Muscle layer of duodenum (tissue), 2 donors: Measurements from ENCODE around the gene CDC73.
"Not testable (repeated sequence)": the region's sequence is repeated elsewhere in the genome, so short reads cannot be mapped to it uniquely, and the experiment has no call there.

Experiments used
- H3K27ac ChIP-seq: one replicate; pipeline ENCODE4 v1.7.0; 2013; ENCODE audit warnings: mild to moderate bottlenecking, low read length
- H3K27me3 ChIP-seq: one replicate; pipeline ENCODE4 v1.7.0; 2013; ENCODE audit warnings: low read depth, mild to moderate bottlenecking, control low read depth, low read length
- H3K36me3 ChIP-seq, 2 donors: one replicate each; pipeline ENCODE4 v1.7.0; 2013; ENCODE audit warnings: low read length in 2 of 2, control low read depth in 1 of 2, mild to moderate bottlenecking in 1 of 2; ENCODE audit not compliant: insufficient read depth in 2 of 2, control insufficient read depth in 1 of 2
- H3K4me1 ChIP-seq, 2 donors: one replicate each; pipeline ENCODE4 v1.7.0; 2013; ENCODE audit warnings: low read length in 2 of 2, mild to moderate bottlenecking in 2 of 2, control low read depth in 1 of 2, moderate library complexity in 1 of 2; ENCODE audit not compliant: insufficient read depth in 2 of 2, control insufficient read depth in 1 of 2
- H3K4me3 ChIP-seq, 2 donors: one replicate each; pipeline ENCODE4 v1.7.0; 2013; ENCODE audit warnings: low read length in 2 of 2, low read depth in 1 of 2, mild to moderate bottlenecking in 1 of 2
- H3K9me3 ChIP-seq, 2 donors: one replicate each; pipeline ENCODE4 v1.7.0; 2013; ENCODE audit warnings: low read length in 2 of 2, control low read depth in 1 of 2, mild to moderate bottlenecking in 1 of 2; ENCODE audit not compliant: control insufficient read depth in 1 of 2
- donor health status: healthy.

CDC73 gene

DNA sequence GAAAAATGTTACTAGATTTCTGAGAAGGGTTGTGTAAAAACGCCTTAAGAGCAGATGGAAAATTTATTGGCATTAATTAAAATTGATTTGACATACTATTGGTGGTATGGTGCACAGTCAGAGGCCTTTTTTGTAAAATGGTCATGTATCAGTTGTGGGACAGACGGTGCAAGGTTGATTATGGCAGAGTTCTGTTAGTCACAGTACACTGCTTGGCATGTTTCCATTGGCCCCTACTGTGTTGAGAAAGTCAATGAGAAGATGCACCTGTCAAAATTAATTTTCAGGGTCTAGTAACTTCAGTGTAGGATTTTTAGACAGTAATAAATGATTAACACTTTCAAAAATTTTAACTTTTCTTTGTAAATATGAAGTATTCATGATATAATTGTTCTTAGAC lies 60.2 kb downstream of the CDC73 start:
- peaks cover 4 to 56% of the 10 kb centered on the region in 2 donors for H3K4me1 ChIP-seq
- H3K36me3 ChIP-seq = no peaks in the 10 kb centered on the region
- H3K9me3 ChIP-seq = no peaks in the 10 kb centered on the region
- no peak overlapping the region for H3K4me3 ChIP-seq
- H3K27ac ChIP-seq = no peak overlapping the region
- no peaks in the 10 kb centered on the region for H3K27me3 ChIP-seq

DNA sequence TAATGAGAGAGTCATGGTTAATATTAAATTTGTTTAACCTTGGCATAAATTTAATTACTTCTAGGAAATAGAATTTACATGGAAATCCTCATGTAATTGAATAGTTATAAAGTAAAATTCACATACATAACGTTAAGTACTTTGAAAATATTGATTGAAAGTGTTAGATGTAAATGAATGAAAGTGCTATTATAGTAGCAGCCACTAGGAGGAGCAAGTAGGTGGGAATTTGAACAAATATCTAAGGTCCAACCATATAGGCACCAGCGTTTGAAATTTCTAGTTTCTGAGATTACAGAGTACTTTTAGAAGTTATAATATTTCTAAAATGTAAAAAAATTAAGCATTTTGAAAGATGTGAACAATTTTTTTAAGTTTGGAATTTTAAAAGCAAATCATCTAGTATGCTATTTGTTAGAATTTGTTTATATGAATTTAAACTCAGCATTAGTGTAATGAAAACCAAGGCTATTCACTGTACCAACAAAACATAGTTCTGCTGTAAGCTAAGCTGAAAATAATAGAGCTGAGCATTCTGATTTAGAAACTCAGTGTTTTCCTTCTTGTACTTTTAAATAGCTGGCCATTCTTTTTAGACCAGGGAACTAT lies 61.3 kb downstream of the CDC73 start:
- H3K27ac ChIP-seq = no peak overlapping the region
- no peaks in the 10 kb centered on the region for H3K36me3 ChIP-seq
- H3K4me1 ChIP-seq = peaks cover 9 to 64% of the 10 kb centered on the region in 2 donors
- H3K4me3 ChIP-seq = peak overlapping the region in 1 of 2 donors; percentile 35
- H3K9me3 ChIP-seq = no peaks in the 10 kb centered on the region
- no peaks in the 10 kb centered on the region for H3K27me3 ChIP-seq

DNA sequence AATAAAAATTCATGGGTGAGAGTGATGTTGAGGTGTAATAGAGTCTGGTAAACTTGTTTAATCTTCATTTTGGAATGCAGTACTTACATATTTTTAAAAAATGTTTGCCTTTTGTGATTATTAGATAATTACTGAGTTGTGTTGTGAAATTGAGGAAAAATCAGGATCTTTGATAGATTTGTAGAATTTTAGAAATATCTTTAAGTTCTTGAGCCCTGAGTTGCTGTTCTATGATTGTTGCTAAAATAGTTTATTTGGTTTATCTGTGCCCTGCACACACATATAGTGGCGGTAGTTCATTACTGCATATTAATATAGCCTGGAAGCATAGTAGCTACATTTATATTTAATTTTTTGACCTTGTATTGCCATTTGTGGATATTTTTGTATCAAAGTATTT lies 62.9 kb downstream of the CDC73 start:
- Histone ChIP-seq H3K4me3 (peak overlapping the region in 1 of 2 donors; percentile 62), H3K36me3 (no peaks in the 10 kb centered on the region), H3K4me1 (peaks cover 5 to 71% of the 10 kb centered on the region in 2 donors), H3K27me3 (no peaks in the 10 kb centered on the region), H3K27ac (no peak overlapping the region), H3K9me3 (no peaks in the 10 kb centered on the region)

DNA sequence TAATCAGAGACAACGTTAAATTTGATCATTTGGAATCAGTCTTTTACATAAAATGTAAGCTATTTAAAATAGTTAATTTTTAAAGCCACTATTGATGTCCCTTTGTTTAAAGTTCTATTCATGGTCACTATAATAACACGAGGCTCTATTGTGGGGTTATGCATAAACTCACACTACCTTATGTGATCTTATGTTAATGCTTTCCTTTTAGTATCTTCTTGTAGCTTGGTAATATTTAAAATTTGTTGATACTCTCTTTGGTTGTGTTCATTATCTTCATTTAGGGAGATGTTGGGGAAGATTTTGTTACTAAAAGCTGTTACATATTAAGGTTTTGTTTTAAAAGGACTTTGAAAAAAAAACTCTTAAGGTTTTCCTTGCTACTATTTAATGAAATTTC lies 63.4 kb downstream of the CDC73 start:
- H3K4me1 ChIP-seq = peaks cover 5 to 71% of the 10 kb centered on the region in 2 donors
- H3K4me3 ChIP-seq = peak overlapping the region; percentile 62
- no peaks in the 10 kb centered on the region for H3K9me3 ChIP-seq
- no peaks in the 10 kb centered on the region for H3K36me3 ChIP-seq
- peak overlapping the region; percentile 29 for H3K27ac ChIP-seq
- H3K27me3 ChIP-seq = no peaks in the 10 kb centered on the region

DNA sequence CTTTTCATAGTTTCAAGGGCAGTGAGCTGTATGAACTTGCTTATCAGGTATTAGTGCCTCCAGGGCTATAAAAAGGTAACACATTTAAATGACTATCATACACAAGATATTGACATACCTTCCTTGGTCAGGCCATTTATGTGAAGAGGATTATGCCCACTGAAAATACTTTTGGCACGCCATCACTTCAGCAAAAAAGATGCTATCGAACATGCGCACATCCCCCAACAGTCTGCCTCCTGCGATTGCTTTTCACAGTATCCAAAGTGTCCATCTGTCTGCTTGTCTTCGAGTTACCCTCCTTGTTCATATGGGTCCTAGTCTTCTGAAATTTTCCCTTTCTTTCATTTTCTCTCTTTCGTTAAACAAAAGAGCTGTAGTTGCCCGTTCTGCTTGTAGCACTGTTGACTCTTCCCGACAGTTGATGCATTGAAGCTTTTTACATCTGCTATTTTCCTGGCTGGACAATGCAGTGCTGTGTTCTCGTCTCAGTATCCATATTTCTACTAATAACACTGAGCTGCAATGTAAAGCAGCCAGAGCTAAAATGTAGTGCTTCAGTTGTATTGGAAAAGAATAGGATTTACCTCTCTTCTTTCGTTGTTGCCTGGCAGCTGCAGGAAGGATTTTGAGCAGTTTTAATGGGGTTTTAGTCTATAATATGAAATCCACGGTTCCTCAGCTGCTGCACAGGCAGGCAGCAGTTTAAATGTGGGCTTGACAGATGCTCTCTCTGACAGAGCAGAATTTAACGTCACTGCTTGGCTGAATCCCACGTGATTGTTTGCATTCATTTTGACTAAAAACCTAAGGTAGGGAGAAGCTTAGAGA lies 64.3 kb downstream of the CDC73 start, which contains the start of gene B3GALT2:
TSS of gene B3GALT2 (minus strand) at position 713 of the 831 bp plus-strand sequence. CDS start 5,051 bp downstream, outside the sequence.
- peak within 1 kb of the TSS; percentile 62 for H3K4me3 ChIP-seq

DNA sequence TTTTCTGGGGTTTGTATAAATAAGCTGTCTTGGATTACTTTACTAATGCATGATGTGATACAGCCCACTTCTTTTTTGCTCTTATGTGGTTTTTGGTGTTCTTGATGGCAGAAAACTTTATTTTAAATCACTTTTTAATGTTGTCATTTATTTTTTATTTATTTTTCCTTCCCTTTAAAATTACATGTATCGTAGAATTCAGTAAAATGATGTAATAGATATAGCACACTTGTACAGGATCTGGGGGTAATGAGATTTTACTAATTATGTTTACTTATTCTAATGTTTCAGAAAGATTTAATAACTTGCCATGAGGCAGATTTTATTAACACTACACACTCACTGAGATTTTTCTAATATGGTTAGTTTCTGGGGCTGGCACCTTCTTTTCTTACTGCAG lies 65.3 kb downstream of the CDC73 start:
- no peaks in the 10 kb centered on the region for H3K9me3 ChIP-seq
- H3K4me1 ChIP-seq = peaks cover 5 to 52% of the 10 kb centered on the region in 2 donors
- H3K27ac ChIP-seq = peak overlapping the region; percentile 62
- H3K36me3 ChIP-seq = no peaks in the 10 kb centered on the region
- no peak overlapping the region for H3K4me3 ChIP-seq
- H3K27me3 ChIP-seq = no peaks in the 10 kb centered on the region

More for the DNA sequence above, 64.3 kb downstream of the CDC73 start, which contains the start of gene B3GALT2:
- Histone ChIP-seq H3K27ac (peak within 1 kb of the TSS; percentile 62), H3K36me3 (no peaks in the 10 kb centered on the region), H3K4me1 (peaks cover 5 to 62% of the 10 kb centered on the region in 2 donors), H3K9me3 (no peaks in the 10 kb centered on the region), H3K27me3 (no peaks in the 10 kb centered on the region)

DNA sequence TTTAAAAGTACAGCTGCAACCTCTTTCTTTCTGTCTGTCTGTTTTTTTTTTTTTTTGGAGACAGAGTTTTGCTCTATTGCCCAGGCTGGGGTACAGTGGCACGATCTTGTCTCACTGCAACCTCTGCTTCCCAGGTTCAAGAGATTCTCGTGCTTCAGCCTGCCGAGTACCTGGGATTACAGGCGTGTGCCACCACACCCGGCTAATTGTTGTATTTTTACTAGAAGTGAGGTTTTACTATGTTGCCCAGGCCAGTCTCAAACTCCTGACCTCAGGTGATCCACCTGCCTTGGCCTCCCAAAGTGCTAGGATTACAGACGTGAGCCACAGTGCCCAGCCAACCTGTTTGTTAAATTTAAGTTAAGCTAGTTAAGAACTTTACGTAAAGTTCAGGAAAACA lies 67.1 kb downstream of the CDC73 start:
- not testable (repeated sequence) for H3K9me3 ChIP-seq, H3K27ac ChIP-seq, H3K4me3 ChIP-seq, H3K36me3 ChIP-seq, H3K27me3 ChIP-seq
- H3K4me1 ChIP-seq = peaks cover 5 to 35% of the 10 kb centered on the region in 2 donors

DNA sequence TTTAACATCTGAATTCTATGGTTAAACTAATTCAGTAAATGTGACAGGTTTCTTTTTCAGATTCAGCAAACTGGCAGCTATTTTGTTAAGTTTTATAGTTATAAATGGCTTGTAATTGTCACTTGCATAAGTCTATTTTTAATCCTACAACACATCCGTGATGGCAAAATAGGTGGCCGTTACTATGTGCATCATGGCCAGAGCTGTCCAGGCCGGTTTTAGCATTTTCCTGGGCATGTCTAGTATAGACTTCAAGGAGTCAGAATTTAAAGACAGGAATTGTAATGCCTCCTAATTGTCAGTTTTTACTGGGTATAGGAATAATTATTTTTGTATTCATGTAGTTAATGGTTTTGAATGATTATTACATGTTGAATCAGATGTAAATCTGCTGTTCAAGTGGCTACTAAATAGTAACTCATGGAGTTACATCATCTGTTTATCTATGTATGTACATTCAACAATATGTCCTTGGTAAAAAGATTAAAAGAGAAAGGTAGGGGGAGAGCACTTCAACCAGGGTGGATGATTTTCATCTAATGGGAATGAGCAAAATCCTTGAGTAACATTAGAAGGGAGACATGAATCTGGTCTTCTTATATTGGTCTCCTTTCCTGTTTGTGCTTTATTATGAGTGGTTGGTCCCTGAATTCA lies 67.7 kb downstream of the CDC73 start:
- Histone ChIP-seq H3K27ac (no peak overlapping the region), H3K4me1 (peaks cover 5 to 34% of the 10 kb centered on the region in 2 donors), H3K4me3 (no peak overlapping the region), H3K36me3 (no peaks in the 10 kb centered on the region), H3K9me3 (peaks cover 0 to 7% of the 10 kb centered on the region in 2 donors), H3K27me3 (no peaks in the 10 kb centered on the region)

DNA sequence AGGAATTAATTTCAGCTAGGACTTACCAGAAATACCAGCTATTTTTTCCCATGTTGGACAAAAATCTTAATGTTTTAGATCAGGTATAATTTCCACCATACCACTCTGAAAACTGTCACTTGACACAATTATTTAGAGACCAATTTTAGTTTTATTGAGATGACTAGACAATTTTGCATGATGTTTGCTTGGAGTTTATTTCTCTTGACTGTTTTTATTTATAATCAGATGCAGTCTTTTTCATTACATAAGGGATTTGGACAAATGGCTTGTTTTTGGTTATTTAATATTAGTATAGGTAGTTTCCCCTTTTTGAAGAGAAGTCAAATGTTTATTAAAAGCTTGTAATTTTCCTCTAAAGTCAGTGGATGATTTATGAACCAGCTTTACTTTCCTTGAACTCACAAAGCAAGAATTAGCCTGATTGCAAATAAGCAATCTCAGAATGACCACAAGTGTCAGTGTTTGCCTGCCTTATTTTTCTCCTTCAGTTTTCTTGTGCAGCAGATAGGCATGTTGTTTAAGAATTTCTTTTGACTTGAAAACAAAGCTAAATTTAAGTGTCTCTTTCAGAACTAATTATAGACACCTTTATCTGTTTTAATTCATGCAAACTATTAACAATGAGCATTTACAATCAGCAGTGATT lies 68.4 kb downstream of the CDC73 start:
- no peak overlapping the region for H3K27ac ChIP-seq

DNA sequence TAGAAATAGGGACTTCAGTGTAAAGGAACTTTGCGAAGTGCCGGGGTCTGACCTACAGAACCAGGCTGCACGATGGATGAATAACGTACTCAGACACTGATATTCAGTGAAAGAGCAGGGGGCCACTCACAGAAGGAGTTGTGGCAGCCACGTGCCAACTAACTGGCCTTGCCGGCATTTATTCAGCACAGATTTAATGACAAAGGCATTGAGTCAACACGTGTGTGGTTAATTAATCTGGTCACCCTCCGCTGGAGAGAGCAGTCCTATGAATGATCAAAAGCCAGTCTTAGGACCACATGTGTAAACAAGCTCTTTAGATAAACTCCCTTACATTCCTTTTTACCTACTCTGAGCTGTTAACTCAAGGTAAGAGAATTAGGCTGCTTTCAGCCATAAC lies 70.8 kb downstream of the CDC73 start:
- peaks cover 5 to 12% of the 10 kb centered on the region in 2 donors for H3K4me1 ChIP-seq
- no peak overlapping the region for H3K27ac ChIP-seq
- H3K27me3 ChIP-seq = no peaks in the 10 kb centered on the region
- H3K36me3 ChIP-seq = no peaks in the 10 kb centered on the region
- peaks cover 0 to 7% of the 10 kb centered on the region in 2 donors for H3K9me3 ChIP-seq
- no peak overlapping the region for H3K4me3 ChIP-seq

More for the DNA sequence above, 68.4 kb downstream of the CDC73 start:
- H3K4me3 ChIP-seq = no peak overlapping the region
- no peaks in the 10 kb centered on the region for H3K36me3 ChIP-seq
- peaks cover 0 to 7% of the 10 kb centered on the region in 2 donors for H3K9me3 ChIP-seq
- peaks cover 5 to 32% of the 10 kb centered on the region in 2 donors for H3K4me1 ChIP-seq
- no peaks in the 10 kb centered on the region for H3K27me3 ChIP-seq

DNA sequence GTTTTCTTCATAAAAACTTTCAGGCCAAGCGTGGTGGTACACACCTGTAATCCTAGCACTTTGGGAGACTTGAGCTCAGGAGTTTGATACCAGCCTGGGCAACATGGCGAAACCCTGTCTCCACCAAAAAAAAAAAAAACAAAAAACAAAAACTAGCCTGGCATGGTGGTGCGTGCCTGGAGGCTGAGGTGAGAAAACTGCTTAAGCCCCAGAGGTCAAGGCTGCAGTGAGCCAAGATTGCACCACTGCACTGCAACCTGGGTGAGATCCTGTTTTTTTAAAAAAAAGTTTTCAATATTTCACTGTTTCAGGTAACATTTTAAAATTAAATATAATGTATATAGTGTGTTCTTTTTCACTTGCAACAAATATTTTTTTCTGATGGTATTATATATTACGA lies 78.1 kb downstream of the CDC73 start:
- Histone ChIP-seq H3K27ac (no peak overlapping the region), H3K4me3 (no peak overlapping the region), H3K36me3 (no peaks in the 10 kb centered on the region), H3K4me1 (no peaks in the 10 kb centered on the region), H3K9me3 (no peaks in the 10 kb centered on the region), H3K27me3 (no peaks in the 10 kb centered on the region)
